GM13976 (cell line): ENCODE measurements around the gene XPC.

Source experiments
- DNase-seq: peaks from one replicate; pipeline ENCODE4 v3.0.0; 2012; ENCODE audit warnings: low spot score
- CTCF ChIP-seq: IDR thresholded peaks from 2 replicates; pipeline ENCODE4 v1.5.1; 2012; ENCODE audit warnings: borderline replicate concordance, mild to moderate bottlenecking; ENCODE audit not compliant: insufficient read depth; ENCODE audit errors: extremely low read depth, missing control alignments, control extremely low read depth
- in situ Hi-C: fragments of 300-500 bp; cut with MboI; formaldehyde crosslinking; loops from one replicate; pipeline ENCODE4 v1.12.0; 2022; ENCODE audit warnings: low sequenced_read_pairs, mixed read lengths, inconsistent platforms; ENCODE audit not compliant: unreplicated experiment

XPC gene

GRCh38 chr3:14166877-14167603 is 11.4 kb downstream of the XPC start:
- no peak for DNase-seq
- TF ChIP-seq CTCF: no peak
- in situ Hi-C loops: no loop called here

- TF ChIP-seq CTCF: no peak
- DNase-seq: no peak
- in situ Hi-C loops: no loop called here
Observed at GRCh38 chr3:14162178-14162577, 16.2 kb downstream of the XPC start.

- in situ Hi-C loops: no loop called here
- DNase-seq: no peak
- TF ChIP-seq CTCF: no peak
Observed at GRCh38 chr3:14161282-14161681, 17.1 kb downstream of the XPC start.

- no peak for DNase-seq
- no peak for TF ChIP-seq CTCF
- in situ Hi-C loops: no loop called here
Observed at GRCh38 chr3:14159426-14159825, 19.0 kb downstream of the XPC start.

- no peak for TF ChIP-seq CTCF
- DNase-seq: no peak
- in situ Hi-C loops: no loop called here
Observed at GRCh38 chr3:14158370-14158769, 20.0 kb downstream of the XPC start.

- TF ChIP-seq CTCF: no peak
- DNase-seq: no peak
- in situ Hi-C loops: no loop called here
Observed at GRCh38 chr3:14157951-14158350, 20.4 kb downstream of the XPC start.
